SK-N-SH (cell line): ENCODE data around the gene AP3D1. TPM values are rescaled to one million over a fixed set of nuclear protein-coding genes. Genes with fewer than 3 reads are reported as not detected.

ENCODE experiments used
- CTCF ChIA-PET: fragments of 300-600, 350-600 bp; formaldehyde crosslinking; extraction: SDS; loops from one replicate; lab custom pipeline; 2021; lab: Yijun Ruan, JAX
- POLR2A ChIA-PET: fragments of 350-600 bp; sonication (Branson Sonifier 250); formaldehyde crosslinking; extraction: SDS; loops from one replicate; lab custom pipeline; 2020; ENCODE audit warnings: antibody characterized with exemption, inconsistent platforms; lab: Yijun Ruan, JAX
- DNase-seq: peaks from one replicate; pipeline ENCODE4 v3.0.0; 2012
- H2AFZ ChIP-seq: fragments of 200-600 bp; sonication (generic); 2 replicates; pipeline ENCODE4 v1.8.1; 2016; ENCODE audit warnings: antibody characterized with exemption, mild to moderate bottlenecking, low read depth
- H3F3A ChIP-seq: fragments of 200-600 bp; sonication (generic); replicated peaks from 2 replicates; pipeline ENCODE3; 2016; ENCODE audit warnings: antibody characterized with exemption, mild to moderate bottlenecking; ENCODE audit not compliant: insufficient read depth
- H3K27ac ChIP-seq, 2 experiments: fragments of 200-500 bp in 1 of 2; fragments of 200-600 bp in 1 of 2; sonication (Bioruptor generic) in 1 of 2; sonication (generic), shearing (Covaris generic) in 1 of 2; 2 replicates each; pipeline versions ENCODE4 v1.5.1 to v1.6.1; 2014 to 2016; ENCODE audit warnings: low read depth in 2 of 2, inconsistent platforms in 1 of 2, low read length in 1 of 2, mild to moderate bottlenecking in 1 of 2, mixed read lengths in 1 of 2
- H3K27me3 ChIP-seq: fragments of 200-600 bp; sonication (generic), shearing (Covaris generic); 2 replicates; pipeline ENCODE4 v1.6.1; 2016; ENCODE audit warnings: mixed run types; ENCODE audit not compliant: insufficient read depth
- H3K36me3 ChIP-seq, 2 experiments: fragments of 200-500 bp in 1 of 2; fragments of 200-600 bp in 1 of 2; sonication (Bioruptor generic) in 1 of 2; sonication (generic) in 1 of 2; replicated peaks in 1 of 2; 2 replicates each; pipeline versions ENCODE3 to v1.5.1; 2014 to 2016; ENCODE audit warnings: low read length in 1 of 2, mild to moderate bottlenecking in 1 of 2; ENCODE audit not compliant: insufficient read depth in 2 of 2, control insufficient read depth in 1 of 2
- H3K4me1 ChIP-seq, 2 experiments: fragments of 200-500 bp in 1 of 2; fragments of 200-600 bp in 1 of 2; sonication (Bioruptor generic) in 1 of 2; sonication (generic), shearing (Covaris generic) in 1 of 2; 2 replicates each; pipeline versions ENCODE4 v1.5.1 to v1.6.1; 2014 to 2016; ENCODE audit warnings: low read depth in 1 of 2, low read length in 1 of 2, mixed run types in 1 of 2; ENCODE audit not compliant: insufficient read depth in 2 of 2, control insufficient read depth in 1 of 2
- H3K4me2 ChIP-seq: fragments of 200-600 bp; sonication (generic), shearing (Covaris generic); 2 replicates; pipeline ENCODE4 v1.6.1; 2017; ENCODE audit warnings: mixed run types
- H3K4me3 ChIP-seq, 2 experiments: fragments of 200-500 bp in 1 of 2; fragments of 200-600 bp in 1 of 2; sonication (Bioruptor generic) in 1 of 2; sonication (generic), shearing (Covaris generic) in 1 of 2; 2 replicates each; pipeline versions ENCODE4 v1.5.1 to v1.8.1; 2014 to 2016; ENCODE audit warnings: low read depth in 2 of 2, inconsistent platforms in 1 of 2, low read length in 1 of 2, mild to moderate bottlenecking in 1 of 2, mixed read lengths in 1 of 2, moderate library complexity in 1 of 2
- H3K79me2 ChIP-seq: fragments of 200-600 bp; sonication (generic); 2 replicates; pipeline ENCODE4 v1.8.1; 2017; ENCODE audit warnings: mild to moderate bottlenecking; ENCODE audit not compliant: insufficient read depth
- H3K9ac ChIP-seq: fragments of 200-600 bp; sonication (generic); 2 replicates; pipeline ENCODE4 v1.6.1; 2017; ENCODE audit warnings: mixed run types
- H3K9me2 ChIP-seq: fragments of 200-600 bp; sonication (generic); 2 replicates; pipeline ENCODE4 v1.6.1; 2017; ENCODE audit warnings: mixed run types
- H3K9me3 ChIP-seq: fragments of 200-600 bp; sonication (generic); 2 replicates; pipeline ENCODE4 v1.6.1; 2017; ENCODE audit warnings: mixed run types, mild to moderate bottlenecking, moderate library complexity
- H4K20me1 ChIP-seq: fragments of 200-600 bp; sonication (generic); 2 replicates; pipeline ENCODE4 v1.6.1; 2017; ENCODE audit warnings: mild to moderate bottlenecking, mixed run types; ENCODE audit not compliant: insufficient read depth
- FOSL2 ChIP-seq: IDR thresholded peaks from 2 replicates; pipeline ENCODE4 v1.4.0; 2012; ENCODE audit warnings: low read depth, mild to moderate bottlenecking, moderate library complexity, borderline replicate concordance
- FOXJ3 ChIP-seq: sonication (generic); formaldehyde crosslinking; IDR thresholded peaks from 2 replicates; pipeline ENCODE4 v1.5.1; 2020; ENCODE audit warnings: mild to moderate bottlenecking, missing genetic modification reagents
- FOXM1 ChIP-seq: IDR thresholded peaks from 2 replicates; pipeline ENCODE4 v1.4.0; 2012; ENCODE audit warnings: low read depth, mild to moderate bottlenecking
- GATA2 ChIP-seq: sonication (generic); formaldehyde crosslinking; IDR thresholded peaks from 2 replicates; pipeline ENCODE4 v1.5.0; 2020; ENCODE audit warnings: mild to moderate bottlenecking, missing genetic modification reagents
- MEF2A ChIP-seq: IDR thresholded peaks from 2 replicates; pipeline ENCODE4 v1.4.0; 2012; ENCODE audit warnings: low read depth, borderline replicate concordance
- NFIC ChIP-seq: IDR thresholded peaks from 2 replicates; pipeline ENCODE4 v1.4.0; 2012; ENCODE audit warnings: borderline replicate concordance
- SIN3A ChIP-seq: IDR thresholded peaks from 2 replicates; pipeline ENCODE4 v1.6.1; 2012; ENCODE audit warnings: low read depth, mild to moderate bottlenecking, low read length, moderate library complexity, borderline replicate concordance
- SMC3 ChIP-seq: IDR thresholded peaks from 2 replicates; pipeline ENCODE4 v1.6.1; 2012; ENCODE audit warnings: low read depth, low read length, improper control_type of control experiment
- TAF1 ChIP-seq: IDR thresholded peaks from 2 replicates; pipeline ENCODE4 v1.6.1; 2012; ENCODE audit warnings: low read depth, mild to moderate bottlenecking, low read length, moderate library complexity, borderline replicate concordance
- TCF12 ChIP-seq: IDR thresholded peaks from 2 replicates; pipeline ENCODE4 v1.4.0; 2012
- YY1 ChIP-seq: IDR thresholded peaks from 2 replicates; pipeline ENCODE4 v1.4.0; 2012; ENCODE audit warnings: low read depth, mild to moderate bottlenecking
- WGBS: methylation state at CpG from one replicate; pipeline ENCODE4 v1.1.6; 2017; ENCODE audit warnings: low lambda C conversion rate; 5-methylcytosine and 5-hydroxymethylcytosine counted together
- polyA plus RNA-seq, 3 experiments: library from polyadenylated mRNA; depleted of rRNA; stranded (reverse); fragments of >200 nt; gene quantifications; 2 replicates each; pipeline ENCODE4 v1.2.3, GENCODE V29; 2012
- TF ChIP-seq, protein P1 (sequence below): IDR thresholded peaks from 2 replicates; pipeline ENCODE4 v1.4.0; 2012; ENCODE audit warnings: low read depth
- TF ChIP-seq, protein P2 (sequence below): IDR thresholded peaks from 2 replicates; pipeline ENCODE4 v1.4.0; 2012; ENCODE audit warnings: low read depth, borderline replicate concordance
- TF ChIP-seq, protein P3 (sequence below): fragments of 150-350 bp; IDR thresholded peaks from 2 replicates; pipeline ENCODE4 v1.6.1; 2017; ENCODE audit warnings: antibody characterized with exemption, low read length, low read depth, borderline replicate concordance
- TF ChIP-seq, protein P4 (sequence below): IDR thresholded peaks from 2 replicates; pipeline ENCODE4; 2012
- TF ChIP-seq, protein P5 (sequence below): IDR thresholded peaks from 2 replicates; pipeline ENCODE4 v1.6.1; 2012; ENCODE audit warnings: mild to moderate bottlenecking, low read depth, low read length, moderate library complexity

AP3D1 gene
- polyA plus RNA-seq, 1 of the 3 experiments (the other 2 are of a cell fraction), result 127 TPM

DNA sequence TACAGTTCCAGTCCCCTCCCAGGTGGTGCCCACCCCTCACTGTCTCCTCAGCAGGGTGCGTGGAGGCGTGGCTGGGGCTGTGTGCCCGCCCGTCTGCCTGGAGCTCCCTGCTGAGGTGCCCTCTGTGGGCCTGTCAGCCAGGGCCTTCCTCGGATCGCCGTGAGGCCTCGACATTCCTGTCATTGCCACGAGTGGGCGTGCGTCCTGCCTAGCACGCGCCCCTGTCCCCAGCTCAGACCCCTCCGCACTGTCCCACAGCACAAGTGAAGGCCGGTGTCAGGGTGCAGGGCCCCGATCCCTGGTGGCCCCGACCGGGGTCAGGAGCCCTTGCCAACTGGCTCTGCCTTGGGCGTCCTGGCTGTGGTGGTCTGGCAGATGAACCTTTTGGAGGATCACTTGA, 44.5 kb upstream of the AP3D1 start:
- H3K4me3 ChIP-seq, result no peak overlapping the region
- H3K27ac ChIP-seq, result no peak overlapping the region
- no peak for DNase-seq
- no peaks in the 10 kb centered on the region; a peak in 1 of 4 replicates for H3K4me1 ChIP-seq
- no peaks in the 10 kb centered on the region for H3K9me2 ChIP-seq
- WGBS, result no CpG with 5 or more reads among the region's 19 CpGs
- H2AFZ ChIP-seq, result no peak overlapping the region
- no peaks in the 10 kb centered on the region for H3K9me3 ChIP-seq
- peaks cover 25% of the 10 kb centered on the region for H4K20me1 ChIP-seq
- H3K79me2 ChIP-seq, result peaks cover 25% of the 10 kb centered on the region
- no peaks in the 10 kb centered on the region for H3F3A ChIP-seq
- peaks cover 0 to 36% of the 10 kb centered on the region in 2 experiments for H3K36me3 ChIP-seq
- H3K27me3 ChIP-seq, result no peaks in the 10 kb centered on the region
- CTCF ChIA-PET, result interaction anchor here (0.8 kb wide), 1 partner anchor 40 kb away, joined by 3 read pairs; no protein-coding TSS in a partner anchor
- POLR2A ChIA-PET, result no interaction called here
- H3K9ac ChIP-seq, result no peak overlapping the region
- no peak overlapping the region for H3K4me2 ChIP-seq
- no peak for TF ChIP-seq TCF12
- no peak for TF ChIP-seq TAF1
- TF ChIP-seq, protein P1, sequence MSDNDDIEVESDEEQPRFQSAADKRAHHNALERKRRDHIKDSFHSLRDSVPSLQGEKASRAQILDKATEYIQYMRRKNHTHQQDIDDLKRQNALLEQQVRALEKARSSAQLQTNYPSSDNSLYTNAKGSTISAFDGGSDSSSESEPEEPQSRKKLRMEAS, result no peak
- TF ChIP-seq FOXJ3, result no peak
- TF ChIP-seq, protein P2, sequence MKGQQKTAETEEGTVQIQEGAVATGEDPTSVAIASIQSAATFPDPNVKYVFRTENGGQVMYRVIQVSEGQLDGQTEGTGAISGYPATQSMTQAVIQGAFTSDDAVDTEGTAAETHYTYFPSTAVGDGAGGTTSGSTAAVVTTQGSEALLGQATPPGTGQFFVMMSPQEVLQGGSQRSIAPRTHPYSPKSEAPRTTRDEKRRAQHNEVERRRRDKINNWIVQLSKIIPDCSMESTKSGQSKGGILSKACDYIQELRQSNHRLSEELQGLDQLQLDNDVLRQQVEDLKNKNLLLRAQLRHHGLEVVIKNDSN, result no peak
- TF ChIP-seq MEF2A, result no peak
- TF ChIP-seq, protein P3, sequence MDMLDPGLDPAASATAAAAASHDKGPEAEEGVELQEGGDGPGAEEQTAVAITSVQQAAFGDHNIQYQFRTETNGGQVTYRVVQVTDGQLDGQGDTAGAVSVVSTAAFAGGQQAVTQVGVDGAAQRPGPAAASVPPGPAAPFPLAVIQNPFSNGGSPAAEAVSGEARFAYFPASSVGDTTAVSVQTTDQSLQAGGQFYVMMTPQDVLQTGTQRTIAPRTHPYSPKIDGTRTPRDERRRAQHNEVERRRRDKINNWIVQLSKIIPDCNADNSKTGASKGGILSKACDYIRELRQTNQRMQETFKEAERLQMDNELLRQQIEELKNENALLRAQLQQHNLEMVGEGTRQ, result no peak
- TF ChIP-seq SIN3A, result no peak
- no peak for TF ChIP-seq SMC3
- TF ChIP-seq, protein P4, sequence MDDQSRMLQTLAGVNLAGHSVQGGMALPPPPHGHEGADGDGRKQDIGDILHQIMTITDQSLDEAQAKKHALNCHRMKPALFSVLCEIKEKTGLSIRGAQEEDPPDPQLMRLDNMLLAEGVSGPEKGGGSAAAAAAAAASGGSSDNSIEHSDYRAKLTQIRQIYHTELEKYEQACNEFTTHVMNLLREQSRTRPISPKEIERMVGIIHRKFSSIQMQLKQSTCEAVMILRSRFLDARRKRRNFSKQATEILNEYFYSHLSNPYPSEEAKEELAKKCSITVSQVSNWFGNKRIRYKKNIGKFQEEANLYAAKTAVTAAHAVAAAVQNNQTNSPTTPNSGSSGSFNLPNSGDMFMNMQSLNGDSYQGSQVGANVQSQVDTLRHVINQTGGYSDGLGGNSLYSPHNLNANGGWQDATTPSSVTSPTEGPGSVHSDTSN, result no peak
- no peak for TF ChIP-seq GATA2 (CRISPR knock-in tag)
- TF ChIP-seq YY1, result no peak
- TF ChIP-seq, protein P5, sequence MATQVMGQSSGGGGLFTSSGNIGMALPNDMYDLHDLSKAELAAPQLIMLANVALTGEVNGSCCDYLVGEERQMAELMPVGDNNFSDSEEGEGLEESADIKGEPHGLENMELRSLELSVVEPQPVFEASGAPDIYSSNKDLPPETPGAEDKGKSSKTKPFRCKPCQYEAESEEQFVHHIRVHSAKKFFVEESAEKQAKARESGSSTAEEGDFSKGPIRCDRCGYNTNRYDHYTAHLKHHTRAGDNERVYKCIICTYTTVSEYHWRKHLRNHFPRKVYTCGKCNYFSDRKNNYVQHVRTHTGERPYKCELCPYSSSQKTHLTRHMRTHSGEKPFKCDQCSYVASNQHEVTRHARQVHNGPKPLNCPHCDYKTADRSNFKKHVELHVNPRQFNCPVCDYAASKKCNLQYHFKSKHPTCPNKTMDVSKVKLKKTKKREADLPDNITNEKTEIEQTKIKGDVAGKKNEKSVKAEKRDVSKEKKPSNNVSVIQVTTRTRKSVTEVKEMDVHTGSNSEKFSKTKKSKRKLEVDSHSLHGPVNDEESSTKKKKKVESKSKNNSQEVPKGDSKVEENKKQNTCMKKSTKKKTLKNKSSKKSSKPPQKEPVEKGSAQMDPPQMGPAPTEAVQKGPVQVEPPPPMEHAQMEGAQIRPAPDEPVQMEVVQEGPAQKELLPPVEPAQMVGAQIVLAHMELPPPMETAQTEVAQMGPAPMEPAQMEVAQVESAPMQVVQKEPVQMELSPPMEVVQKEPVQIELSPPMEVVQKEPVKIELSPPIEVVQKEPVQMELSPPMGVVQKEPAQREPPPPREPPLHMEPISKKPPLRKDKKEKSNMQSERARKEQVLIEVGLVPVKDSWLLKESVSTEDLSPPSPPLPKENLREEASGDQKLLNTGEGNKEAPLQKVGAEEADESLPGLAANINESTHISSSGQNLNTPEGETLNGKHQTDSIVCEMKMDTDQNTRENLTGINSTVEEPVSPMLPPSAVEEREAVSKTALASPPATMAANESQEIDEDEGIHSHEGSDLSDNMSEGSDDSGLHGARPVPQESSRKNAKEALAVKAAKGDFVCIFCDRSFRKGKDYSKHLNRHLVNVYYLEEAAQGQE, result no peak
- TF ChIP-seq FOSL2, result no peak
- TF ChIP-seq FOXM1, result no peak
- no peak for TF ChIP-seq NFIC
